Prostate gland (tissue), 2 donors: ENCODE results near the gene ANKRD10.
"Not testable (repeated sequence)": the region's sequence is repeated elsewhere in the genome, so short reads cannot be mapped to it uniquely, and the experiment has no call there.

Experiments used
- POLR2A ChIP-seq: fragments of 450-650 bp; IDR thresholded peaks from one replicate; pipeline ENCODE4 v1.6.1; 2016; ENCODE audit warnings: antibody characterized with exemption, mild to moderate bottlenecking
- POLR2AphosphoS5 ChIP-seq: sonication (generic); formaldehyde crosslinking; IDR thresholded peaks from one replicate; pipeline ENCODE4 v1.6.1; 2017; ENCODE audit warnings: antibody characterized with exemption
- TF ChIP-seq, protein P1 (sequence below), 4 experiments: fragments of 200-600 bp in 2 of 4; fragments of 450-650 bp in 2 of 4; sonication (generic) in 2 of 4; IDR thresholded peaks; 1 replicate in 3 of 4; 2 replicates in 1 of 4; pipeline ENCODE4 v1.5.1; 2016 to 2019; ENCODE audit warnings: antibody characterized with exemption in 4 of 4, mild to moderate bottlenecking in 2 of 4, moderate library complexity in 2 of 4

- TF ChIP-seq, protein P1, sequence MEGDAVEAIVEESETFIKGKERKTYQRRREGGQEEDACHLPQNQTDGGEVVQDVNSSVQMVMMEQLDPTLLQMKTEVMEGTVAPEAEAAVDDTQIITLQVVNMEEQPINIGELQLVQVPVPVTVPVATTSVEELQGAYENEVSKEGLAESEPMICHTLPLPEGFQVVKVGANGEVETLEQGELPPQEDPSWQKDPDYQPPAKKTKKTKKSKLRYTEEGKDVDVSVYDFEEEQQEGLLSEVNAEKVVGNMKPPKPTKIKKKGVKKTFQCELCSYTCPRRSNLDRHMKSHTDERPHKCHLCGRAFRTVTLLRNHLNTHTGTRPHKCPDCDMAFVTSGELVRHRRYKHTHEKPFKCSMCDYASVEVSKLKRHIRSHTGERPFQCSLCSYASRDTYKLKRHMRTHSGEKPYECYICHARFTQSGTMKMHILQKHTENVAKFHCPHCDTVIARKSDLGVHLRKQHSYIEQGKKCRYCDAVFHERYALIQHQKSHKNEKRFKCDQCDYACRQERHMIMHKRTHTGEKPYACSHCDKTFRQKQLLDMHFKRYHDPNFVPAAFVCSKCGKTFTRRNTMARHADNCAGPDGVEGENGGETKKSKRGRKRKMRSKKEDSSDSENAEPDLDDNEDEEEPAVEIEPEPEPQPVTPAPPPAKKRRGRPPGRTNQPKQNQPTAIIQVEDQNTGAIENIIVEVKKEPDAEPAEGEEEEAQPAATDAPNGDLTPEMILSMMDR (IDR thresholded peaks at IDR 0.05) = not testable (repeated sequence)
- not testable (repeated sequence) for TF ChIP-seq POLR2A, POLR2AphosphoS5
Observed at GRCh38 chr13:110956216-110956615, 41.3 kb upstream of the ANKRD10 start.
